Activated naive CD8-positive, alpha-beta T cell treated with anti-CD3 and anti-CD28 coated beads, Interleukin-2, amount 50 U/mL, for 16 hours (primary cell): ENCODE measurements around the gene PARD3B.

ENCODE experiments used
- DNase-seq: peaks from one replicate; pipeline ENCODE4 v3.0.0-alpha.2; 2020; ENCODE audit warnings: low read depth, low spot score

Gene PARD3B

GRCh38 chr2:204590063-204590462, 44.8 kb downstream of the PARD3B start:
- no peak for DNase-seq

- no peak for DNase-seq
Observed at GRCh38 chr2:204591225-204591624, 46.0 kb downstream of the PARD3B start.

GRCh38 chr2:204604061-204604460, 58.8 kb downstream of the PARD3B start:
- DNase-seq: no peak

GRCh38 chr2:204608237-204608939, 63.1 kb downstream of the PARD3B start:
- DNase-seq: no peak

GRCh38 chr2:204611017-204611631, 65.8 kb downstream of the PARD3B start:
- no peak for DNase-seq

GRCh38 chr2:204611764-204612163, 66.5 kb downstream of the PARD3B start:
- no peak for DNase-seq

GRCh38 chr2:204613635-204614034, 68.4 kb downstream of the PARD3B start:
- DNase-seq: no peak

- no peak for DNase-seq
Observed at GRCh38 chr2:204615456-204615855, 70.2 kb downstream of the PARD3B start.

- DNase-seq: no peak
Observed at GRCh38 chr2:204625135-204625534, 79.9 kb downstream of the PARD3B start.

GRCh38 chr2:204628926-204629712, 83.8 kb downstream of the PARD3B start:
- no peak for DNase-seq

GRCh38 chr2:204632410-204632809, 87.1 kb downstream of the PARD3B start:
- DNase-seq: no peak

GRCh38 chr2:204634564-204634963, 89.3 kb downstream of the PARD3B start:
- DNase-seq: no peak

GRCh38 chr2:204635478-204635877, 90.2 kb downstream of the PARD3B start:
- DNase-seq: no peak

GRCh38 chr2:204638471-204639194, 93.4 kb downstream of the PARD3B start:
- DNase-seq: no peak

- no peak for DNase-seq
Observed at GRCh38 chr2:204643326-204643725, 98.1 kb downstream of the PARD3B start.

GRCh38 chr2:204645018-204645773, 99.9 kb downstream of the PARD3B start:
- DNase-seq: no peak

GRCh38 chr2:204647626-204648025, 102.4 kb downstream of the PARD3B start:
- no peak for DNase-seq

GRCh38 chr2:204650611-204651010, 105.3 kb downstream of the PARD3B start:
- no peak for DNase-seq

GRCh38 chr2:204652063-204652462, 106.8 kb downstream of the PARD3B start:
- DNase-seq: no peak

- no peak for DNase-seq
Observed at GRCh38 chr2:204654669-204655068, 109.4 kb downstream of the PARD3B start.

GRCh38 chr2:204655101-204655500, 109.8 kb downstream of the PARD3B start:
- DNase-seq: no peak
